ENCODE results near the gene TUNAR.
"Not testable (repeated sequence)": the region's sequence is repeated elsewhere in the genome, so short reads cannot be mapped to it uniquely, and the experiment has no call there.

Gene TUNAR

DNA sequence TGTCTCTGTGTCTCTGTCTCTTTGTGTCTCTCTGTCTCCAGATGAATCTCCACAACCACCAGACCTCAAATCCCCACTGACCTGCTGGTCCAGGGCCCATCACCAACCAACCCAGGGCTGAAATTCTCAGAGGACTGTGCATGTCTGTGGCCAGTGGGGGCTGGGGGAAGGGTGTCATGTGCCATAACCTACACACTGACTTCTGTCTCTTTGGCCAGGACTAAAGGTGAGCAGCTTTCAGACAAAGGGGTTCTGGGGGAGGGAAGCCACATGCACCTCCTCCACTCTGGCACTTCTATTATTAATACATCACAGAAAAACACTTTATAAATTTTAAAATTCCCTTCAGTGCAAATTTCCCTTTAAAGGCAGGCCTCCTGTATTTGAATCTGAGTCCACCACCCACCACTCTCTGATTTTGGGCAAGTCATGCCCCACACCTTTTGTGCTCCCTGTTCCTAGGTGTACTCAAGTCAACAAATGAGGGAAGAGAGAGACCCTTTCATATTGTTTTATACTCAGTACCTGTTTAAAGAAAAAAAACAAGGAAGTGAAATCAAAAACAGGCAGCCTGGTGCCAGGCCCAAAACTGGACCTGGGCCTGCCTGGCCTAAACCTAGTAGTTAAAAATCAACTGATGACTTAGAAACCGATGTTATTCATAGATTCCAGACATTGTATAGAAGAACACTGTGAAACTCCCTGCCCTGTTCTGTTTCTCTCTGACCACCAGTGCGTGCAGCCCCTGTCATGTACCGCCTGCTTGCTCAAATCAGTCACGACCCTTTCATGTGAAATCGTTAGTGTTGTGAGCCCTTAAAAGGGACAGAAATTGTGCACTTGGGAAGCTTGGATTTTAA, 80.2 kb downstream of the TUNAR start:
- ChIA-PET CTCF (no interaction called here), POLR2A (no interaction called here)
- no peak for TF ChIP-seq NFRKB (IDR thresholded peaks at IDR 0.05)
- no peak for TF ChIP-seq FOXK2 (IDR thresholded peaks at IDR 0.05)
- TF ChIP-seq SUZ12 (IDR thresholded peaks at IDR 0.05), result no peak
- no peak for TF ChIP-seq BHLHE40 (IDR thresholded peaks at IDR 0.05; ENCODE audit: borderline replicate concordance)
- TF ChIP-seq ZNF384 (IDR thresholded peaks at IDR 0.05), result no peak
- TF ChIP-seq CTBP1 (IDR thresholded peaks at IDR 0.05; ENCODE audit: borderline replicate concordance), result no peak
- no peak for TF ChIP-seq FOXM1 (IDR thresholded peaks at IDR 0.05; ENCODE audit: borderline replicate concordance)
- TF ChIP-seq HDGF (IDR thresholded peaks at IDR 0.05; ENCODE audit: borderline replicate concordance), result no peak
- TF ChIP-seq SP1 (IDR thresholded peaks at IDR 0.05), result no peak
- TF ChIP-seq, protein P1, sequence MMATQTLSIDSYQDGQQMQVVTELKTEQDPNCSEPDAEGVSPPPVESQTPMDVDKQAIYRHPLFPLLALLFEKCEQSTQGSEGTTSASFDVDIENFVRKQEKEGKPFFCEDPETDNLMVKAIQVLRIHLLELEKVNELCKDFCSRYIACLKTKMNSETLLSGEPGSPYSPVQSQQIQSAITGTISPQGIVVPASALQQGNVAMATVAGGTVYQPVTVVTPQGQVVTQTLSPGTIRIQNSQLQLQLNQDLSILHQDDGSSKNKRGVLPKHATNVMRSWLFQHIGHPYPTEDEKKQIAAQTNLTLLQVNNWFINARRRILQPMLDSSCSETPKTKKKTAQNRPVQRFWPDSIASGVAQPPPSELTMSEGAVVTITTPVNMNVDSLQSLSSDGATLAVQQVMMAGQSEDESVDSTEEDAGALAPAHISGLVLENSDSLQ (IDR thresholded peaks at IDR 0.05), result no peak
- no peak for TF ChIP-seq L3MBTL2 (conservative IDR thresholded peaks at IDR 0.05)
- no peak for TF ChIP-seq ARNT (IDR thresholded peaks at IDR 0.05)
- TF ChIP-seq TARDBP (IDR thresholded peaks at IDR 0.05), result no peak
- TF ChIP-seq ELF4 (IDR thresholded peaks at IDR 0.05), result no peak
- TF ChIP-seq FOXA1 (IDR thresholded peaks at IDR 0.05), result no peak
- no peak for TF ChIP-seq LEF1 (IDR thresholded peaks at IDR 0.05; ENCODE audit: borderline replicate concordance)
- no peak for DNase-seq (ENCODE audit: extremely low spot score)

- ChIA-PET CTCF (no interaction called here), POLR2A (no interaction called here)
- no peak for DNase-seq (ENCODE audit: extremely low spot score)
- TF ChIP-seq ARNT (IDR thresholded peaks at IDR 0.05) (no peak), BHLHE40 (IDR thresholded peaks at IDR 0.05; ENCODE audit: borderline replicate concordance) (no peak), LEF1 (IDR thresholded peaks at IDR 0.05; ENCODE audit: borderline replicate concordance) (no peak), CTBP1 (IDR thresholded peaks at IDR 0.05; ENCODE audit: borderline replicate concordance) (no peak), ELF4 (IDR thresholded peaks at IDR 0.05) (no peak), FOXK2 (IDR thresholded peaks at IDR 0.05) (no peak), L3MBTL2 (conservative IDR thresholded peaks at IDR 0.05) (no peak), FOXM1 (IDR thresholded peaks at IDR 0.05; ENCODE audit: borderline replicate concordance) (no peak), ZNF384 (IDR thresholded peaks at IDR 0.05) (no peak), TARDBP (IDR thresholded peaks at IDR 0.05) (no peak), HDGF (IDR thresholded peaks at IDR 0.05; ENCODE audit: borderline replicate concordance) (no peak), FOXA1 (IDR thresholded peaks at IDR 0.05) (no peak), SP1 (IDR thresholded peaks at IDR 0.05) (no peak), SUZ12 (IDR thresholded peaks at IDR 0.05) (no peak), NFRKB (IDR thresholded peaks at IDR 0.05) (no peak)
- TF ChIP-seq, protein P1 (IDR thresholded peaks at IDR 0.05), result no peak
Observed at GRCh38 chr14:95958105-95958504, 81.5 kb downstream of the TUNAR start.

DNA sequence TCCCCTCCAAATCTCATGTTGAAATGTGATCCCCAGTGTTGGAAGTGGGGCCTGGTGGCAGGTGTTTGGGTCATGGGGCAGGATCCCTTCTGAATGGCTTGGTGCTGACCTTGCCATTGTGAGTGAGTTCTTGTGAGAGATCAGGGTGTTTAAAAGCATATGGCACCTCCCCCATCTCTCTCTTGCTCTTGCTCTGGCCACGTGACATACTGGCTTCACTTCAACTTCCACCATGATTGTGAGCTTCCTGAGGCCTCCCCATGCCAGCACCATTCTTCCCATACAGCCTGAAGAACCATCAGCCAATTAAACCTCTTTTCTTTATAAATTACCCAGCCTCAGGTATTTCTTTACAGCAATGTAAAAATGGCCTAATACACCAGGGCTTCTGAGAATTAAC, 82.7 kb downstream of the TUNAR start:
- DNase-seq (ENCODE audit: extremely low spot score), result no peak
- CTCF ChIA-PET, result no interaction called here
- TF ChIP-seq NFRKB (IDR thresholded peaks at IDR 0.05) (no peak), HDGF (IDR thresholded peaks at IDR 0.05; ENCODE audit: borderline replicate concordance) (no peak), FOXM1 (IDR thresholded peaks at IDR 0.05; ENCODE audit: borderline replicate concordance) (no peak), FOXK2 (IDR thresholded peaks at IDR 0.05) (no peak)
- POLR2A ChIA-PET, result no interaction called here

- ChIA-PET POLR2A (no interaction called here), CTCF (interaction anchor here (0.7 kb wide), 1 partner anchor 187 kb away, joined by 3 read pairs; no protein-coding TSS in a partner anchor)
- no peak for DNase-seq (ENCODE audit: extremely low spot score)
- TF ChIP-seq HDGF (IDR thresholded peaks at IDR 0.05; ENCODE audit: borderline replicate concordance), result no peak
- no peak for TF ChIP-seq TARDBP (IDR thresholded peaks at IDR 0.05)
- no peak for TF ChIP-seq ARNT (IDR thresholded peaks at IDR 0.05)
- TF ChIP-seq, protein P1 (IDR thresholded peaks at IDR 0.05), result no peak
- TF ChIP-seq SUZ12 (IDR thresholded peaks at IDR 0.05), result no peak
- TF ChIP-seq ELF4 (IDR thresholded peaks at IDR 0.05), result no peak
- no peak for TF ChIP-seq FOXK2 (IDR thresholded peaks at IDR 0.05)
- TF ChIP-seq FOXM1 (IDR thresholded peaks at IDR 0.05; ENCODE audit: borderline replicate concordance), result no peak
- no peak for TF ChIP-seq NFRKB (IDR thresholded peaks at IDR 0.05)
- TF ChIP-seq BHLHE40 (IDR thresholded peaks at IDR 0.05; ENCODE audit: borderline replicate concordance), result no peak
- TF ChIP-seq LEF1 (IDR thresholded peaks at IDR 0.05; ENCODE audit: borderline replicate concordance), result no peak
- no peak for TF ChIP-seq FOXA1 (IDR thresholded peaks at IDR 0.05)
- TF ChIP-seq CTBP1 (IDR thresholded peaks at IDR 0.05; ENCODE audit: borderline replicate concordance), result no peak
- TF ChIP-seq ZNF384 (IDR thresholded peaks at IDR 0.05), result no peak
- TF ChIP-seq L3MBTL2 (conservative IDR thresholded peaks at IDR 0.05), result no peak
- no peak for TF ChIP-seq SP1 (IDR thresholded peaks at IDR 0.05)
Observed at GRCh38 chr14:95961481-95961880, 84.8 kb downstream of the TUNAR start.

- DNase-seq (ENCODE audit: extremely low spot score), result no peak
- no peak for TF ChIP-seq CTBP1 (IDR thresholded peaks at IDR 0.05; ENCODE audit: borderline replicate concordance)
- ChIA-PET CTCF (no interaction called here), POLR2A (no interaction called here)
Observed at GRCh38 chr14:95964901-95965300, 88.3 kb downstream of the TUNAR start.

GRCh38 chr14:95968048-95968447, 91.4 kb downstream of the TUNAR start:
- CTCF ChIA-PET; DNase-seq (ENCODE audit: extremely low spot score); POLR2A ChIA-PET: not testable (repeated sequence)
